Thyroid gland (tissue), 4 donors: ENCODE measurements around the gene DNAJC17. TPM values are rescaled to one million over a fixed set of nuclear protein-coding genes. Genes with fewer than 3 reads are reported as not detected.

Experiments
- DNase-seq, 2 donors: peaks; one replicate each; pipeline ENCODE4 v3.0.0-alpha.2; 2019
- H3K27ac ChIP-seq, 3 donors: fragments of 200-600 bp; sonication (generic); 1 replicate in 2 of 3; 2 replicates in 1 of 3; pipeline ENCODE4 v1.5.1; 2016 to 2019; ENCODE audit warnings: mild to moderate bottlenecking in 1 of 3, moderate library complexity in 1 of 3
- H3K27me3 ChIP-seq: fragments of 200-600 bp; sonication (generic); one replicate; pipeline ENCODE4 v1.5.1; 2019
- H3K36me3 ChIP-seq, 2 donors: fragments of 200-600 bp; sonication (generic); one replicate each; pipeline ENCODE4 v1.5.1; 2016 to 2019
- H3K4me1 ChIP-seq, 2 donors: fragments of 200-600 bp; sonication (generic); one replicate each; pipeline ENCODE4 v1.5.1; 2017 to 2019
- H3K4me3 ChIP-seq, 3 donors: fragments of 200-600 bp; sonication (generic); replicated peaks in 1 of 3; 1 replicate in 2 of 3; 2 replicates in 1 of 3; pipeline ENCODE4 v1.5.1; 2016; ENCODE audit warnings: mild to moderate bottlenecking in 1 of 3
- H3K9me3 ChIP-seq: fragments of 200-600 bp; sonication (generic); one replicate; pipeline ENCODE4 v1.5.1; 2017
- POLR2A ChIP-seq, 2 donors: fragments of 450-650 bp; IDR thresholded peaks; one replicate each; pipeline ENCODE4 v1.6.1; 2017; ENCODE audit warnings: antibody characterized with exemption in 2 of 2, mild to moderate bottlenecking in 2 of 2, moderate library complexity in 1 of 2
- WGBS, 2 donors: methylation state at CpG; one replicate each; pipeline ENCODE4 v1.1.5; 2017; 5-methylcytosine and 5-hydroxymethylcytosine counted together
- intact Hi-C: fragments of 100-400 bp; cut with DNase I; formaldehyde crosslinking; loops from one replicate; pipeline ENCODE4 v1.15.1; 2023
- total RNA-seq, 4 donors: library from RNA; depleted of rRNA; stranded (reverse); fragments of >200 nt; gene quantifications; one replicate each; pipeline ENCODE4 v1.2.3, GENCODE V29; 2016
- TF ChIP-seq, protein P1 (sequence below), 6 experiments: fragments of 200-600 bp in 3 of 6; fragments of 450-650 bp in 3 of 6; sonication (generic) in 3 of 6; IDR thresholded peaks; one replicate each; pipeline ENCODE4 v1.5.1; 2016 to 2019; ENCODE audit warnings: antibody characterized with exemption in 6 of 6, mild to moderate bottlenecking in 2 of 6, inconsistent platforms in 1 of 6, moderate library complexity in 1 of 6

DNAJC17 gene
- total RNA-seq, 4 donors from 2014 or later: 21.6 to 51.9 (median 45.8) TPM

DNA sequence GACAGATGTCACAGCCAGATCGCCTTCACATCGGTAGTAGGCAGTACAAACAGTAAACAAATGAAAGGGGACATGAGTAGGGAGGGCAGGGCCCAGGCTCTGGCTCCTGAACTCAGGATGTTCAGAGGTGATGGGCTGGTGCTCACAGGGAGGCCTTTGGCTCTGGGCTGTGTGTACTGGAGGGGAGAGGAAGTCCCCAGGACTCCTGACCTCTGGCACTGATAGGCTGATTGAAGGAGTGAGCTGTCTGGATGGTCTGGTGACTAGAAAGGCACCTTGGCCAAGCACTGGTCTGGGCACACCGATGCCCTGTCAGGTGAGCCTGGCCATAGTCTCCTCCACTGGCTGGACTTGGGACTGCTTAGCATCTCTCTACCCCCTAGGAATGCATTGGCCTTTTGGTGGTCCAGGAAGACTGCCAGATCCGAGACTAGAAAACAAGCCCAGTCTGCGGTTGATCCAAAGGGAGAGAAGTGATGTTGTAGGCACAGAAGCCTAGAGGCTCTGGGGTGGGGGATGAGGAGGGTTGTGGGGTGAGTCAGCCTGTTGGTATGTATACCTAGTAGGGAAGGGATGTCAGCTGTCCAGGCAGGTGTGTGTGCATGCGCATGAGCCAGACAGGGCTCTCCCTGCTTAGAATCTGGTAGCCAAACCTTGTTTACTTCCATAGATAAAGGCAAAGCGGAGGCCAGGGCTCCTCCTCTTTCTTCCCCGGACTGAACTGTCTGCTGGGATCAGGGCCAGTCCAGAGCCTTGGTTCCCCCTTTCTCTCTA, 38.4 kb upstream of the DNAJC17 start:
- Histone ChIP-seq H3K27ac (peak overlapping the region; percentile 63 to 90 (median 71)), H3K9me3 (no peaks in the 10 kb centered on the region), H3K4me1 (peaks cover 22 to 29% of the 10 kb centered on the region in 2 donors), H3K27me3 (no peaks in the 10 kb centered on the region), H3K4me3 (peak overlapping the region in 1 of 3 donors; percentile 20), H3K36me3 (no peaks in the 10 kb centered on the region)
- TF ChIP-seq, protein P1, sequence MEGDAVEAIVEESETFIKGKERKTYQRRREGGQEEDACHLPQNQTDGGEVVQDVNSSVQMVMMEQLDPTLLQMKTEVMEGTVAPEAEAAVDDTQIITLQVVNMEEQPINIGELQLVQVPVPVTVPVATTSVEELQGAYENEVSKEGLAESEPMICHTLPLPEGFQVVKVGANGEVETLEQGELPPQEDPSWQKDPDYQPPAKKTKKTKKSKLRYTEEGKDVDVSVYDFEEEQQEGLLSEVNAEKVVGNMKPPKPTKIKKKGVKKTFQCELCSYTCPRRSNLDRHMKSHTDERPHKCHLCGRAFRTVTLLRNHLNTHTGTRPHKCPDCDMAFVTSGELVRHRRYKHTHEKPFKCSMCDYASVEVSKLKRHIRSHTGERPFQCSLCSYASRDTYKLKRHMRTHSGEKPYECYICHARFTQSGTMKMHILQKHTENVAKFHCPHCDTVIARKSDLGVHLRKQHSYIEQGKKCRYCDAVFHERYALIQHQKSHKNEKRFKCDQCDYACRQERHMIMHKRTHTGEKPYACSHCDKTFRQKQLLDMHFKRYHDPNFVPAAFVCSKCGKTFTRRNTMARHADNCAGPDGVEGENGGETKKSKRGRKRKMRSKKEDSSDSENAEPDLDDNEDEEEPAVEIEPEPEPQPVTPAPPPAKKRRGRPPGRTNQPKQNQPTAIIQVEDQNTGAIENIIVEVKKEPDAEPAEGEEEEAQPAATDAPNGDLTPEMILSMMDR (IDR thresholded peaks at IDR 0.05): no peak
- no peak for TF ChIP-seq POLR2A (IDR thresholded peaks at IDR 0.05)
- DNase-seq: peak; percentile 62 to 74
- WGBS, 2 donors: 63 to 65% methylated on average over 7 of the region's 8 CpGs
- intact Hi-C loops: no loop called here

DNA sequence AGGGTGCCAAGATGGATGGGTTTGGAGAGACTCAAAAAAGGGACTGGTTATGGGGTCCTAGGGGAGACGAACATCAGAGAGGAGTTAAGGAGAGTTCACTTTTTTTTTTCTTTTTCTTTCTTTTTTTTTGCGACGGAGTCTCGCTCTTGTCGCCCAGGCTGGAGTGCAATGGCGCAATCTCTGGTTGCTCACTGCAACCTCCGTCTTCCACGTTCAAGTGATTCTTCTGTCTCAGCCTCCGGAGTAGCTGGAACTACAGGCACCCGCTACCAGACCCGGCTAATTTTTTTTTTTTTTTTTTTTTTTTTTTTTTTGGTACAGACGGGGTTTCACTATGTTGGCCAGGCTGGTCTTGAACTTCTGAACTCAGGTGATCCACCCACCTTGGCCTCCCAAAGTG, 37.8 kb upstream of the DNAJC17 start:
- Histone ChIP-seq H3K27me3 (no peaks in the 10 kb centered on the region), H3K9me3 (no peaks in the 10 kb centered on the region), H3K36me3 (no peaks in the 10 kb centered on the region), H3K27ac (peak overlapping the region; percentile 47 to 90 (median 71)), H3K4me3 (peak overlapping the region; percentile 50 to 62 (median 57)), H3K4me1 (peaks cover 22 to 29% of the 10 kb centered on the region in 2 donors)
- intact Hi-C loops: no loop called here
- 31 to 33% methylated on average over 12 of the region's 12 CpGs for WGBS, 2 donors
- peak in 1 of 2 donors; percentile 12 for DNase-seq
- TF ChIP-seq, protein P1 (IDR thresholded peaks at IDR 0.05): no peak
- no peak for TF ChIP-seq POLR2A (IDR thresholded peaks at IDR 0.05)

DNA sequence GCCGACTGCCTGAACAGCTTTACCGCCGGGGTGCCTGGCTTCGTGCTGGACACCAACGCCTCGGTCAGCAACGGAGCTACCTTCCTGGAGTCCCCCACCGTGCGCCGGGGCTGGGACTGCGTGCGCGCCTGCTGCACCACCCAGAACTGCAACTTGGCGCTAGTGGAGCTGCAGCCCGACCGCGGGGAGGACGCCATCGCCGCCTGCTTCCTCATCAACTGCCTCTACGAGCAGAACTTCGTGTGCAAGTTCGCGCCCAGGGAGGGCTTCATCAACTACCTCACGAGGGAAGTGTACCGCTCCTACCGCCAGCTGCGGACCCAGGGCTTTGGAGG, 37.4 kb upstream of the DNAJC17 start:
- H3K4me3 ChIP-seq: peak overlapping the region; percentile 50 to 62 (median 57)
- no peaks in the 10 kb centered on the region for H3K36me3 ChIP-seq
- no peaks in the 10 kb centered on the region for H3K27me3 ChIP-seq
- no peaks in the 10 kb centered on the region for H3K9me3 ChIP-seq
- 2 to 3% methylated on average over 14 to 22 of the region's 28 CpGs for WGBS, 2 donors
- TF ChIP-seq, protein P1 (IDR thresholded peaks at IDR 0.05): no peak
- TF ChIP-seq POLR2A (IDR thresholded peaks at IDR 0.05): no peak
- H3K4me1 ChIP-seq: peaks cover 22 to 29% of the 10 kb centered on the region in 2 donors
- H3K27ac ChIP-seq: peak overlapping the region; percentile 47 to 90 (median 68)
- peak; percentile 51 for DNase-seq
- intact Hi-C loops: no loop called here

DNA sequence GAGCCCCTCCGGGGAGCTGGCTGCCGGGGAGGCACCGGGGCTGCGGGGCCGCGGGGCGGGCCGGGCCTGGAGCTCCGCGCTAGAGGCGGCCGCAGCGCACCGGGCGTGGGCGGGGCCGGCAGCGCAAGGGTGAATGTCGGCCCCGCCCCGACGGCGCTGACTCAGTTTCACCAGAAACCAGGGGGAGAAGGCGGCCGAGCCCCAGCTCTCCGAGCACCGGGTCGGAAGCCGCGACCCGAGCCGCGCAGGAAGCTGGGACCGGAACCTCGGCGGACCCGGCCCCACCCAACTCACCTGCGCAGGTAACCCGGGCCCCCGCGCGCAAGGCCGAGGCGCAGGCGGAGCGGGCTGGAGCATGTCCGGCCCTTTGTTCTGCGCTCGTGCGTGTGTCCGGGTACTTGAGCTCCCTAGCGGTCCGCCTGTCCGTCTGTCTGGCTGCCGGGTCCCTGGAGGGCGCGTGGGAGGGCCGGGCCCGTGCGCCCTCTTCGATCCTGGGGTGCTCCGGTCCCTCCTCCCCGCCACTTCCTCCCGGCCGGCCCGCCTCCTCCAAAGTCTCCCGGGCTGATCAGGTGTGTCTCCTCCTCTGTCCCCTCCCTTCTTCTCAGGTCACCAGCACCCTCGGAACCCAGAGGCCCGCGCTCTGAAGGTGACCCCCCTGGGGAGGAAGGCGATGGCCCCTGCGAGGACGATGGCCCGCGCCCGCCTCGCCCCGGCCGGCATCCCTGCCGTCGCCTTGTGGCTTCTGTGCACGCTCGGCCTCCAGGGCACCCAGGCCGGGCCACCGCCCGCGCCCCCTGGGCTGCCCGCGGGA, 36.8 kb upstream of the DNAJC17 start, which contains the start of gene SPINT1:
Gene SPINT1 (plus strand): TSS at position 164 of the 811 bp plus-strand sequence. CDS start 507 bp downstream, at position 671.
- intact Hi-C loops: no loop called here
- WGBS, 2 donors: 2% methylated on average over 23 of the region's 89 CpGs; no CpG with 5 or more reads in 1 of the 2 donors
- Histone ChIP-seq H3K4me1 (peaks cover 22 to 29% of the 10 kb centered on the region in 2 donors), H3K36me3 (no peaks in the 10 kb centered on the region), H3K9me3 (no peaks in the 10 kb centered on the region), H3K27ac (peak within 1 kb of the TSS; percentile 47 to 90 (median 68)), H3K4me3 (peak within 1 kb of the TSS; percentile 50 to 62 (median 57)), H3K27me3 (no peaks in the 10 kb centered on the region)
- peak; percentile 79 to 82 for DNase-seq
- peak in 1 of 2 donors; percentile 75 for TF ChIP-seq POLR2A (IDR thresholded peaks at IDR 0.05)
- TF ChIP-seq, protein P1 (IDR thresholded peaks at IDR 0.05): no peak
